Tibial nerve (tissue), 4 donors: Measurements from ENCODE around the gene PSORS1C2. TPM values are rescaled to one million over a fixed set of nuclear protein-coding genes. Genes with fewer than 3 reads are reported as not detected.
"Not testable (repeated sequence)": the region's sequence is repeated elsewhere in the genome, so short reads cannot be mapped to it uniquely, and the experiment has no call there.

Source experiments
- DNase-seq, 2 donors: peaks; one replicate each; pipeline ENCODE4 v3.0.0-alpha.2; 2019; ENCODE audit warnings: low spot score in 2 of 2
- H3K27ac ChIP-seq, 4 donors: fragments of 200-600 bp; sonication (generic) in 3 of 4; one replicate each; pipeline ENCODE4 v1.5.1; 2017 to 2019; ENCODE audit warnings: mild to moderate bottlenecking in 1 of 4
- H3K27me3 ChIP-seq, 2 donors: fragments of 200-600 bp; sonication (generic) in 1 of 2; one replicate each; pipeline versions ENCODE4 v1.5.1 to v1.6.0; 2017 to 2019
- H3K36me3 ChIP-seq, 3 donors: fragments of 200-600 bp; sonication (generic); one replicate each; pipeline ENCODE4 v1.5.1; 2018 to 2019
- H3K4me1 ChIP-seq, 4 donors: fragments of 200-600 bp; sonication (generic) in 3 of 4; one replicate each; pipeline ENCODE4 v1.5.1; 2017 to 2019
- H3K4me3 ChIP-seq, 4 donors: fragments of 200-600 bp; sonication (generic) in 3 of 4; one replicate each; pipeline ENCODE4 v1.5.1; 2017 to 2019; ENCODE audit warnings: mild to moderate bottlenecking in 1 of 4, moderate library complexity in 1 of 4
- H3K9me3 ChIP-seq, 4 donors: fragments of 200-600 bp; sonication (generic) in 3 of 4; one replicate each; pipeline ENCODE4 v1.5.1; 2017 to 2019
- EP300 ChIP-seq, 2 donors: sonication (generic); formaldehyde crosslinking; IDR thresholded peaks; one replicate each; pipeline ENCODE4 v1.6.1; 2017; ENCODE audit warnings: antibody characterized with exemption in 2 of 2, mild to moderate bottlenecking in 1 of 2
- POLR2A ChIP-seq, 2 donors: fragments of 450-650 bp; IDR thresholded peaks; one replicate each; pipeline ENCODE4 v1.6.1; 2017; ENCODE audit warnings: antibody characterized with exemption in 2 of 2, mild to moderate bottlenecking in 2 of 2, moderate library complexity in 2 of 2
- WGBS, 2 donors: methylation state at CpG; one replicate each; pipeline ENCODE4 v1.1.5; 2018; 5-methylcytosine and 5-hydroxymethylcytosine counted together
- total RNA-seq, 4 donors: library from RNA; depleted of rRNA; stranded (reverse); fragments of >200 nt; gene quantifications; one replicate each; pipeline ENCODE4 v1.1.0, GENCODE V29; 2016
- TF ChIP-seq, protein P1 (sequence below), 5 experiments: fragments of 200-600 bp in 3 of 5; fragments of 450-650 bp in 2 of 5; sonication (generic) in 3 of 5; IDR thresholded peaks; one replicate each; pipeline ENCODE4 v1.5.1; 2016 to 2019; ENCODE audit warnings: antibody characterized with exemption in 5 of 5, mild to moderate bottlenecking in 3 of 5, moderate library complexity in 2 of 5

Gene PSORS1C2
- total RNA-seq, 4 donors from 2014 or later, result not detected

DNA sequence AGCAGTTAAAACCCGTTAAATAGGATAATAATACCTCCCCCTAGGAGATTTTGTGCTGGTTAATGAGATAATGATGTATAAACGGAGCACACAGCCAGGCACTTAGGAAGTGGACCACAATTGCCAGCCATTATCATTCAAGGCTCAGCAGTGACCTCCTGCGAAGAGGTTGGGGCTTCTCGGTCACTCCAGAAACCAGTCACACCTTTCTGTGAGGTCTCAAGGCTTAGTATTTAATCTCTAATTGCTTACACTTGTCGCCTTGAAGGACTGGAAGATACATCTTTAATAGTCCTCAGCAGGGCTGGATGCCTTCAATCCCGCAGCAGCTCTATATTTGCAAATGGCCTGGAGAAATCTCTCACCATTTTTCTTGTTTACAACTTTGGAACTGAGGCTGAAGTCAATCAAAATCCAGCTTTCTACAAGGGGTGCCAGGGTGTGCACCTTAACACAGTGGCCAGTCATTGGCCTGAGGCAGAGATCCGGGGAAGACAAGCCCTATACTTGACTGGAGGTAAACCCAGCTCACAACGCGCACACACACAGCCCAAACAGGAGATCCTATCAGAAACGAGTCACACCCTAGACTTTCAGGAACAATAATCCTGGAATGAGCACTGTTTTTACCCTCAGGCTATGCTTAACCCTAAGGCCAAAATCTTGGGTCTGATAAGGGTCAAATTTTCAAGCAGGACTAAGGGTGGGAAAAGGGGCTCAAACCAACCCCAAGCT is 30.4 kb upstream of the PSORS1C2 start:
- no peaks in the 10 kb centered on the region for H3K27me3 ChIP-seq
- H3K4me1 ChIP-seq, result no peaks in the 10 kb centered on the region
- H3K36me3 ChIP-seq, result no peaks in the 10 kb centered on the region
- H3K27ac ChIP-seq, result no peak overlapping the region
- DNase-seq, result no peak
- H3K9me3 ChIP-seq, result no peaks in the 10 kb centered on the region
- no peak for TF ChIP-seq EP300 (IDR thresholded peaks at IDR 0.05)
- TF ChIP-seq POLR2A (IDR thresholded peaks at IDR 0.05), result no peak
- TF ChIP-seq, protein P1, sequence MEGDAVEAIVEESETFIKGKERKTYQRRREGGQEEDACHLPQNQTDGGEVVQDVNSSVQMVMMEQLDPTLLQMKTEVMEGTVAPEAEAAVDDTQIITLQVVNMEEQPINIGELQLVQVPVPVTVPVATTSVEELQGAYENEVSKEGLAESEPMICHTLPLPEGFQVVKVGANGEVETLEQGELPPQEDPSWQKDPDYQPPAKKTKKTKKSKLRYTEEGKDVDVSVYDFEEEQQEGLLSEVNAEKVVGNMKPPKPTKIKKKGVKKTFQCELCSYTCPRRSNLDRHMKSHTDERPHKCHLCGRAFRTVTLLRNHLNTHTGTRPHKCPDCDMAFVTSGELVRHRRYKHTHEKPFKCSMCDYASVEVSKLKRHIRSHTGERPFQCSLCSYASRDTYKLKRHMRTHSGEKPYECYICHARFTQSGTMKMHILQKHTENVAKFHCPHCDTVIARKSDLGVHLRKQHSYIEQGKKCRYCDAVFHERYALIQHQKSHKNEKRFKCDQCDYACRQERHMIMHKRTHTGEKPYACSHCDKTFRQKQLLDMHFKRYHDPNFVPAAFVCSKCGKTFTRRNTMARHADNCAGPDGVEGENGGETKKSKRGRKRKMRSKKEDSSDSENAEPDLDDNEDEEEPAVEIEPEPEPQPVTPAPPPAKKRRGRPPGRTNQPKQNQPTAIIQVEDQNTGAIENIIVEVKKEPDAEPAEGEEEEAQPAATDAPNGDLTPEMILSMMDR (IDR thresholded peaks at IDR 0.05), result no peak
- H3K4me3 ChIP-seq, result no peak overlapping the region
- 72% methylated on average over 10 of the region's 10 CpGs for WGBS, 2 donors

DNA sequence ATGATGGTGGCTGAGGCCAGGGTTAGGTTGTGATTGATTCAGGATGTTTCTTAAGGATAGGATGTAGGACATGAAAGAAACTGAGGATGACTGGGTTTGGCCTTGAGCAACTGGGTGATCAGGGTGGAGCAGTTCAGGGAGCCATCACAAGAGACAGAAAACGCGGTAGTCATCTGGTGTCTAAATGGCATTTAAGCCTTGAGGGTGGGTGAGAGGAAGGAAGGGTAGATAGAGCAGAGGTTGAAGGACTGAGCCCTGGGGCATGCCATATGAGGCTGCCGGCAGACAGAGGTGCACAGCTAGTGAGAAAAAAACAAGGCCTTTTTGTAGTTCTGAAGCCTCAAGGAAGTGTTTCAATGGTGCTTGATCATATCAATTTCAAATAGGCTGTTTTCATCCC is 29.7 kb upstream of the PSORS1C2 start:
- H3K4me3 ChIP-seq, result no peak overlapping the region
- H3K27me3 ChIP-seq, result no peaks in the 10 kb centered on the region

DNA sequence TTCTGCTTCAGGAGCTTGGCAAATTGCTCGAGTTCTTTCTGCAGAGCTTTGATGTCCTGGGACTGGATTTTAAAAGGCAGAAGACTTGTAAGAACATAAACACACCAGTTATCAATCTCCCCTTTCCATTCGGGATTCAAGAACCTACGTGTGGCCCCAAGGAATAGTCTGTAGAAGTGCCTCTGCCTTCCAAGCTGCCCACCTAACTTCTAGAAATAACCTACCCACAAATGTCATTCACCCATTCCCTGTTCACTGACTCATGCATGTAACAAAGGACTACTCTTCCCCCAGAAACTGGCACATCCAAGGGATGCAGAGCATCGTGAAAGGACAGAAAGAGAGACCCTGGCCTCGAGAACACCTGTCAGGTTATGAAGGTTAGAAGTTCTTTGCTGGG is 27.1 kb upstream of the PSORS1C2 start:
- Histone ChIP-seq H3K36me3 (peaks cover 0 to 22% (median 0%) of the 10 kb centered on the region in 3 donors), H3K4me1 (no peaks in the 10 kb centered on the region), H3K9me3 (no peaks in the 10 kb centered on the region), H3K4me3 (no peak overlapping the region), H3K27ac (no peak overlapping the region), H3K27me3 (no peaks in the 10 kb centered on the region)
- DNase-seq, result no peak
- no peak for TF ChIP-seq POLR2A (IDR thresholded peaks at IDR 0.05)
- TF ChIP-seq EP300 (IDR thresholded peaks at IDR 0.05), result no peak
- TF ChIP-seq, protein P1 (IDR thresholded peaks at IDR 0.05), result no peak
- 62 to 80% methylated on average over 5 of the region's 5 CpGs for WGBS, 2 donors

More for the DNA sequence above, 29.7 kb upstream of the PSORS1C2 start:
- no peak overlapping the region for H3K27ac ChIP-seq
- no peaks in the 10 kb centered on the region for H3K4me1 ChIP-seq
- no peak for DNase-seq
- 49 to 69% methylated on average over 3 of the region's 3 CpGs for WGBS, 2 donors
- no peaks in the 10 kb centered on the region for H3K36me3 ChIP-seq
- TF ChIP-seq EP300 (IDR thresholded peaks at IDR 0.05) (no peak), POLR2A (IDR thresholded peaks at IDR 0.05) (no peak)
- TF ChIP-seq, protein P1 (IDR thresholded peaks at IDR 0.05), result no peak
- no peaks in the 10 kb centered on the region for H3K9me3 ChIP-seq

DNA sequence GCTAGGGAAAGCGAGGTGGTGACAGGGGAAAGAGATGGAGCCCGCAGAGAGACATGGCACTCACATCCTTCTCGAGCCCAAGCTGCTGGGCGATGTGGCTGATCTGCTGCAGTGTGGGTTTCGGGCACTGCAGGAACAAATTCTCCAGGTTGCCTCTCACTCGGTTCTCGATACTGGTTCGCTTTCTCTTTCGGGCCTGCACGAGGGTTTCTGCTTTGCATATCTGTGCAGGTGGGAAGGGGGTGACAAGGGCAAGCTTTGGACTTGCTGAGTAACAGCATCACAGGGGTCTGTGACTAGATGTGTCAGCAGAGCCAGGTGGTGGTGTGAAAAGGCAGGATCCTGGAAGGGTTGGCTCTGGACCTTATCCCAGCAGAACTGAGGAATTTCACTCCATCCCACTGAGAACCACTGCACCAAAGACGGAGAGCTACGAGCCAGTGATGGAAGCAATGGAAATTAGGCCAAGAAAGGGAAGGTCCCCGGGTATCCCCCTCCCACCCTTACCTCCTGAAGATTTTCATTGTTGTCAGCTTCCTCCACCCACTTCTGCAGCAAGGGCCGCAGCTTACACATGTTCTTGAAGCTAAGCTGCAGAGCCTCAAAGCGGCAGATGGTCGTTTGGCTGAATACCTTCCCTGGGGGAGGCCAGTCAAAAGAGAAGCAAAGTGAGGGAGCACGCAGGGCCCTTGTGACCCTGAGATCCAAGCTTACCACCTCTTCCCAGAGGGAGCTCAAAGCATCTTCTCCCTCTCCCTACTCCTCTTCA is 26.4 kb upstream of the PSORS1C2 start:
- not testable (repeated sequence) for H3K27me3 ChIP-seq, H3K4me3 ChIP-seq, H3K27ac ChIP-seq, H3K9me3 ChIP-seq, DNase-seq, H3K4me1 ChIP-seq
- H3K36me3 ChIP-seq, result peaks cover 0 to 22% (median 0%) of the 10 kb centered on the region in 3 donors
- WGBS, 2 donors, result 74 to 76% methylated on average over 17 of the region's 17 CpGs

DNA sequence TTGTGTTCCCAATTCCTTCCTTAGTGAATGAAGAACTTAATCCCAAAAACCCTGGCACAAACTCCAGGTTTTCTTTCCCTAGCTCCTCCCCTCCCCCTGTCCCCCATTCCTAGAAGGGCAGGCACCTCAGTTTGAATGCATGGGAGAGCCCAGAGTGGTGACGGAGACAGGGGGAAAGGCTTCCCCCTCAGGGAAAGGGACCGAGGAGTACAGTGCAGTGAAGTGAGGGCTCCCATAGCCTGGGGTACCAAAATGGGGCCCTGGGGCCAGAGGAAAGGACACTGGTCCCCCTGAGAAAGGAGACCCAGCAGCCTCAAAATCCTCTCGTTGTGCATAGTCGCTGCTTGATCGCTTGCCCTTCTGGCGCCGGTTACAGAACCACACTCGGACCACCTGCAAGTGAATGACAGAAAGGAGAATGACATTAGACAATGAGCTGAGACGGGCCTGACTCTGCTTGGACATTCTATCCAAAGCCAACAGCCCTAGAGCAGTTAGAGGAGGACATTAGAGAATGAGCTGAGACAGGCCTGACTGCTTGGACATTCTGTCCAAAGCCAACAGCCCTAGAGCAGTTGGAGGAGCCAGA is 25.7 kb upstream of the PSORS1C2 start:
- peaks cover 0 to 22% (median 0%) of the 10 kb centered on the region in 3 donors for H3K36me3 ChIP-seq
- H3K4me3 ChIP-seq, H3K4me1 ChIP-seq, H3K9me3 ChIP-seq, H3K27ac ChIP-seq, DNase-seq, H3K27me3 ChIP-seq: not testable (repeated sequence)
- WGBS, 2 donors, result 81 to 91% methylated on average over 8 to 9 of the region's 9 CpGs

DNA sequence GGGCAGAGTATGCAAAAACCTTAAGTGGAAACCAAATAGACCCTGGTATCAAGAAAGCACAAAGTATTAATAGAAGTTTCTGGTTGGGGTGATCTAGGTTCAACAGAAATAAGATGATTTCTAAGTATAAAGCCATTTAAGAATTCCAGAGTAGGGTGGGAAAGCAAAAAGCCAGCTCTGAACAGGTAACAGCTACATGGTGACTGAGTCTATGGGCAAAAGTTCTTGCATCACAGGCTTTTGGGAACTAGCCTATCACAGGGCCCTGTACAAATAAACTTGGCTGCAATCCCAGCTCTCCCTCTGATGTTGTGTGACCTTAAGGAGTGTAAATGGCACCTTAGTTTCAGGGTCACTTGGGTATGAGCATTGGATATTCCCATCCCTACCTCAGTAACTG is 25.1 kb upstream of the PSORS1C2 start:
- Histone ChIP-seq H3K4me1 (peaks cover 0 to 10% (median 7%) of the 10 kb centered on the region in 4 donors), H3K27me3 (no peaks in the 10 kb centered on the region), H3K27ac (no peak overlapping the region), H3K9me3 (no peaks in the 10 kb centered on the region), H3K36me3 (peaks cover 0 to 22% (median 0%) of the 10 kb centered on the region in 3 donors), H3K4me3 (no peak overlapping the region)
- no peak for DNase-seq
- no peak for TF ChIP-seq POLR2A (IDR thresholded peaks at IDR 0.05)
- TF ChIP-seq, protein P1 (IDR thresholded peaks at IDR 0.05), result no peak
- TF ChIP-seq EP300 (IDR thresholded peaks at IDR 0.05), result no peak
